NCI-H2227 (cell line): ENCODE data around the gene UBE2U.

Experiments
- DNase-seq: peaks from one replicate; lab custom pipeline; 2025; ENCODE audit not compliant: unreplicated experiment; lab: John Stamatoyannopoulos, UW

The UBE2U gene

GRCh38 chr1:64290420-64290819 is 87.0 kb downstream of the UBE2U start:
- no peak for DNase-seq

DNA sequence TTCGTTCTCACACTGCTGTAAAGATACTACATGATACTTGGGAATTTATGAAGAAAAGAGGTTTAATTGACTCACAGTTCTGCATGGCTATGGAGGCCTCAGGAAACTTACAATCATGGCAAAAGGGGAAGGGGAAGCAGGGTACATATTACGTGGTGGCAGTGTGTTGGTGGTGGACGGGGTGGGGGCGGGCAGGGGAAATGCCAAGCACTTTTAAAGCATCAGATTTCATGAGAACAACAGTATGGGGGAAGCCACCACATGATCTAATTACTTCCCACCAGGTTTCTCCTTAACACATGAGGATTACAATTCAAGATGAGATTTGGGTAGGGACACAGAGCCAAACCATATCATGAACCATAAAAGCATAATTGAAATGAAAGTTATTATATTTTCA is 88.5 kb downstream of the UBE2U start:
- DNase-seq, result no peak

- no peak for DNase-seq
These were observed 89.0 kb downstream of the UBE2U start for GRCh38 chr1:64292399-64292798.

GRCh38 chr1:64293820-64294219 is 90.4 kb downstream of the UBE2U start:
- no peak for DNase-seq

DNA sequence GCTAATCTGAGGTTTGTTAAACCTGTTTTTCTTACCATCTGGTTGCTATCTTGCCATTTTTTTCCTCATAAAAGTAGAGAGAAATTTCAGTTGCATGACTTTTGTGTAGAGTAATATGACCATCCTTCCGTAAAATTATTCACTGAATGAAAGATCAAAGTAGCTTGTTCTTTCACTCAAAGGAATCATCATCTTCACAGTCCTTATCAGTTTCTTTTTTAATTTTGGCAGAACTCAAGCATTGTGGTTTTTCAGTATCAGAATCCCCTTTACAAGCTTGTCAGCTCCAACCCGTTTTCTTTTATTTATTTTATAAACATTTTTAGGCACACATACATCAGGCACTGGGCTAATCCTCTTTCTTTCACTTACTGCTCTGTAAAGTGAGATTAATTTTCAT is 91.7 kb downstream of the UBE2U start:
- no peak for DNase-seq

DNA sequence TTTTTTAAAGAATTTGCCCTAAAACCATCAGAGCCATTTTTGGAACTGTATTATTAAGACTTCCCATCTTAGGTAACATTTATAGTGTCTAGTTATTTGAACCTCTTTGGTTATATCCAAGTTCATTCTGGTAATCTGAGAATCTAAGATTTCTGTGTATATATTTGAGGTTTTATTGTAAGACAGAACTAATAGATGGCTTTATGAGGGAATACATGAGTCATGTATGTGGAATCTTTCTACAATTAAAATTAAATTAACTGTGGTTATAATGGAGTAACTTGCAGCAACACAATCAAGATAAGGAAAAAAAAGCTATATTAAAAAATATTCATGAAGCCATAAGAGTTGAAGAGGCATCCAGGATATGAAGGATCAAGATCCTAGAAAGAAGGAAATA is 92.1 kb downstream of the UBE2U start:
- DNase-seq, result no peak

GRCh38 chr1:64296459-64296858 is 93.0 kb downstream of the UBE2U start:
- no peak for DNase-seq

DNA sequence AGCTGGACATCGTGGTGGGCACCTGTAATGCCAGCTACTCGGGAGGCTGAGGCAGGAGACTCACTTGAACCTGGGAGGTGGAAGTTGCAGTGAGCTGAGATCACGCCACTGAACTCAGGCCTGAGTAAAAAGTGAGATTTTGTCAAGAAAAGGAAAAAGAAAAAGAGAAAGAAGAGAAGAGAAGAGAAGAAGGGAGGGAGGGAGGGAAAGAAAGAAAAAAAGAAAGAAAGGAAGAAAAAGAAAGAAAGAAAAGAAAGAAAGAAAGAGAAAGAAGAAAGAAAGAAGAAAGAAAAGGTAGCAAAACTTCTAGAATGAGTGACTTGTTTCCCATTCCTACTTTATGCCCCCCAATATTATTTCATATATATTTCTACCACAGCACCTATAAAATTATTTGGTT is 98.8 kb downstream of the UBE2U start:
- no peak for DNase-seq

DNA sequence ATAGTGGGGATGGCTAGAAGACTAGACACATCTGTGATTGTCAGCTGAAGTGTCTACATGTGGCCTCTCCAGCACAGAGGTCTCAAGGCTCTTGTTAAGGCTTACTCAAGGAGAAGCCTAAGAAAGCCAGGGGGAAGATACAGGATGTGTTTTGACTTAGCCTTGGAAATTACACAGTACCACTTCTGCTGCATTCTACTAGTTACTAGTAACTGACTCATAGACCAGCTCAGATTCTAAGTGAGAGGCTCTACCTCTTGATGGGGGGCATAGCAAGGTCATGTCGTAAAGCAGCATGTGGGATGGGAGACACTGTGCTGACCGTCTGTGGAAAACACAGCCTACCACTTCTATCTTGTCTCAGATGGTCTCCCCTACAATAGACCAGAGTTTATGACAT is 99.5 kb downstream of the UBE2U start:
- peak; percentile 5 for DNase-seq

DNA sequence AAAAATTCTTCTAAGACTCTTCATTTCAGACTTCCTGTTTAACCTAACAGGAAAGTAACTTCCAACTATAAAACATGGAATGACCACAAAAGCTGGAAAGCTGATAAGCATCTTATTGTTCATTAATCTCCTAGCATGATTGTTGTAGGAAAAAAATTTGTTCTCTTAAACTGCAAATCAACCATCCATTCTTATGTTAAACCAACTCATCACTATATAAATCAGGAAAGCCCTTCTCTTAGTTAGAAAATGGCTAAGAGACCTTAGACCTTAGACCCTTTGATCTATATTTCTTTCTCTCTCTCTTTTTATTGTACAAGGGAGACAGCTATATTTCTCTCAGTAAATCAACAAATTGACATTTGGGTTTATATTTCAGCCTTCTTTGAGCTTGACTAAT is 101.4 kb downstream of the UBE2U start:
- no peak for DNase-seq

- no peak for DNase-seq
These were observed 105.4 kb downstream of the UBE2U start for GRCh38 chr1:64308866-64309265.

DNA sequence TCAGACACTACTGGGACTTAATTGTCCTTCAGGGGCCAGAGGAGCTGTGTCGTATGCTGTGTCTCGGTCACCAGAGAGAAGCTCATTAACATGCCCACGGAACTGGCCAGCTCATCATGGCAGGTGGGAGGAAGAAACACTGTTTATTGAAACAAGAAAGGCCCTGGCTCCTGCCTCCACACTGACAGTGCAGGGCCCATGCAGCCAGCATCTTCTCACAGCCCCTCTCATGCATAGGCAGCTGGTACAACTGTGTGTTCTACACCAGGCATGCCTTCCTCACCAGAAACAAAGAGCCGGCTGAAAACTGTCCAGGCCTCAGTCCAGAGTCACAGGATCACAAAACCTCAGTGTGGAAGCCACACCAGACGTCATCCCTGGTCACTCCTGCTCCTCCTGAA is 106.0 kb downstream of the UBE2U start:
- DNase-seq, result no peak

DNA sequence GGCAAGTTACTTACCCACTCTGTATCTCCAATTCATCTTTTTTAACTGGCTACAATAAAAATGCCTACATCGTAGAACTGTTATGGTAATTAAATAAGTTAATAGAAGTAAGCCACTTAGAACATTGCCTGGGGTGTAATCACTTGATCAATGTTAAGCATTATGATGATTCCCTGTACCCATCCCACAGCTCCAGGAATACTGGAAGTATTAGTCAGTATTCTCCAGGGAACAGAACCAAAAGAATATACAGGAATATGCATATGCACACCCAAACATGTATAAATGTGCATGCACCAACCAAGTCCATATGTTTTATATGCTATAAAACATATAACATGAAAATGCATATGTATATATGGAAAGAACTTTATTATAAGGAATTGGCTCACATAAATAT is 107.3 kb downstream of the UBE2U start:
- no peak for DNase-seq

GRCh38 chr1:64312431-64312830 is 109.0 kb downstream of the UBE2U start:
- DNase-seq, result no peak

DNA sequence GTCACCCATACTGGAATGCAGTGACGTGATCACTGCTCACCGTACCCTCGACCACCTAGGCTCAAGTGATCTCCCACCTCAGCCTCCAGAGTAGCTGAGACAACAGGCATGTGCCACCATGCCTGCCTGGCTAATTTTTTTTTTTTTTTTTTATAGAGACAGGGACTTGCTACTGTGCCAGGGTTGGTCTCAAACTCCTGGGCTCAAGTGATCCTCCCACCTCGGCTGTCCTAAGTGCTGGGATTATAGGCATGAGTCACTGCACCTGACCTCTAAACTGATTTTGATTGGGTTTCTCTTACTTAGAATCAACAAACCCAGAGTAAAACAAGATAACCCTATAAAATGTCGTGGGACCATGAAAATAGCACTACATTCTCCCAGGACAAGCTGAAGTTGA is 112.0 kb downstream of the UBE2U start:
- DNase-seq, result no peak
